HPDE6-E6E7 (cell line): ENCODE measurements around the gene SNAPC3.
"Not testable (repeated sequence)": the region's sequence is repeated elsewhere in the genome, so short reads cannot be mapped to it uniquely, and the experiment has no call there.

ENCODE experiments used
- DNase-seq: peaks from one replicate; pipeline ENCODE4 v3.0.0; 2011; ENCODE audit warnings: missing footprints; ENCODE audit errors: extremely low spot score

SNAPC3 gene

DNA sequence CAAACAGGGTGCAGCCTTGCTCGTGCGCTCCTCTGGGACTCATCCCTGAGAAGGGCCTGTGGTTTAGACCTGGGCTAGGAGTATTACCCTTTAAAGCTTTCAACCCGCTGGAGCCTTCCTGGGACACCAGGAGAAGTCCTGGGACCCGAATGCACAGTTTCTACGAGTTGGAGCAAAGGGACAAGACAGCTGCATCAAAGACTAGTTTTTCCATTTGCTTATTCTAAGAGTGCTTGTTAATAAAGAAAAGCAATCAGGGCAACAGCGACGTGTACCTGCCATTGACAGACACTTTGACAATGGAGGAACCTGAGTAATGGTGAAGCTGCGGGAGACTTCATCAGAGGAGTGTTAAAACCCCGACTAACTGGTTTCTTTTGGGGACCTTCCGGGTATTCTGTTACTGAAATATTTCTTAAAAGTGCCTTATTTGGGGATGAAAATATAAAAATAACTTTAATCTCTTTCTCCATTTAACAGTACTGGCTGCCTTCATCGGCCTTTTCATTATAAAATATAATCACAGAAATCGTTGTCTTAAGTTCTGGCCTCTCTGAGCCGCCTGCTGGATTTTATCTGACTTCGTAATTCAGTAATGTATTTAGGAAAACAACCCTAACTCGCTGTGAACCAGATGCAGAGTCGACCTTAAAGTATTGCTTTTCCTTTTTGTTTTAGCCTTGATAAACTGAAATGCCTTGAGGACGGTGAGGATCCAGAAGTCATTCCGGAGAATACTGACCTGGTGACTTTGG is 732 bp downstream of the SNAPC3 start:
- no peak for DNase-seq

DNA sequence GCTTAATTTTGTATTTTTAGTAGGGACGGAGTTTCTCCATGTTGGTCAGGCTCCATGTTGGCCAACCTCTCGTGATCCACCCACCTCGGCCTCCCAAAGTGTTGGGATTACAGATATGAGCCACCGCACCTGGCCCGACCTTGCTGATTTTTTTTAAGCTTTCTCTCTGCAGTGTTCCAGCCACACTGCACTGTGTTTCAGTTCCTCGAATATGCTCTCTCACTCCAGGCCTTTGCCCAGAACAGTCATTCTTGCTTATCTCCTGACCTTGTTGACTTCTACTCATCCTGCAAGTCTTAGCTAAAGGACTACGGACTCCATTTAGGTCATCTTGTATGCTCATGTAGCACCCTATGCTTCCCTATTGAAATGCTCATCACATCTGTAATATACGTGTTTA is 3.3 kb downstream of the SNAPC3 start:
- DNase-seq: no peak

- DNase-seq: not testable (repeated sequence)
Observed at GRCh38 chr9:15427702-15428101, 5.0 kb downstream of the SNAPC3 start.

DNA sequence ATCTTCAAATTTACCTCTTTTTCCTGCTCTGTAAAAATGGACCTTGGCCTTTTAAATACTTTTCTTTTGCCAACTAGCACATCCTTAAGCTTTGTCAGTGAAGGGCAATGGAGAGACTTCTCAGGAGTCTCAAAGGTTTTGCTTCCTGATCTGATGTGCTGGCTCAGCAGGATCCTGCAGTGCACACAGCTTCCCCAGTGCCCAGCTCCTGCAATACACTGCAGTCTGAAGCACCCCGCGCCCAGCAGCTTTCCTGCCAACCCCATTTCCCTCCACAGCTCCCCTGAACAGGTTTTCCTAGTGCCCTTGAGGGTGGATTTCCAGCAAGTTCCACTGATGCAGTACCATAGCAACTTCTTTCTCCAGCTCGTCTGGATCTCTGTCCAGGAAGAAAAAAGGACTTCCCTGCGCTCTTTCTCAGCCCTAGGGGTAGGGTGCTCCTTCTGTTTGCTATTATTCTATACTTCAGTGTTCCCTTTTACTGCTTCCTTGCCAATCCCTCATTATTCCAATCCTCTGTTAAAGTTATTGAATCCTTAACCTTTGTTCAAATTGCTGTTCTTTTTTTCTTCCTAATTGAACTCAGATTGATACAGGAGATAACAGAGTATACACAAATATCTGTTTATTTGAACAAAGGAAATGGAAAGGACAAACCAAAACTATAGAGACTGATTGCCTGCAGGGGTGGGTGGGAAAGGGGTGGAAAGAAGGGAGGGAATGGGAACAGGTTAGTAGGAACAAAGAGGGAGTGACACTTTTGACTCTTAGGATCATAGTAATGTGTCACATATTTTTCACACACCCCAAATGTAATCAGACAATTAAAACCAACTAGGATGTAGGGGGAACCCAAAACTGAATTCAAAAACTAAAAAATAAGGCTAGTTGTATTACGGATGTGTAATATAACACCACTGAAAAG is 8.5 kb downstream of the SNAPC3 start:
- no peak for DNase-seq

GRCh38 chr9:15433191-15433590 is 10.5 kb downstream of the SNAPC3 start:
- DNase-seq: no peak

GRCh38 chr9:15433661-15434060 is 11.0 kb downstream of the SNAPC3 start:
- no peak for DNase-seq

- DNase-seq: no peak
Observed at GRCh38 chr9:15438891-15439290, 16.2 kb downstream of the SNAPC3 start.

GRCh38 chr9:15441841-15442240 is 19.2 kb downstream of the SNAPC3 start:
- DNase-seq: not testable (repeated sequence)

GRCh38 chr9:15442264-15442663 is 19.6 kb downstream of the SNAPC3 start:
- DNase-seq: not testable (repeated sequence)

- DNase-seq: no peak
Observed at GRCh38 chr9:15444141-15444540, 21.5 kb downstream of the SNAPC3 start.

DNA sequence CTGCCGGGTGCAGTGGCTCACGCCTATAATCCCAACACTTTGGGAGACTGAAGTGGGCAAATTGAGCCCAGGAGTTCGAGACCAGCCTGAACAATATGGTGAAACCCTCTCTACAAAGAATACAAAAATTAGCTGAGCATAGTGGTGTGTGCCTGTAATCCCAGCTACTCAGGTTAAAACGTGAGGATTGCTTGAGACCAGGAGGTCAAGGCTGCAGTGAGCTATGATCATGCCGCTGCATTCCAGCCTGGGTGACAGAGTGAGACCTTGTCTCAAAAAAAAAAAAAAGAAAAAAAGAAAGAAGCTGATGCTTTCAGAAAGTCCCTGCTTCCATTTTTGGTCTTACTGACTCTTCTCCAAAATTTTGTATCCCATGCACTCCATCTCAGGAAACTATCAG is 31.3 kb downstream of the SNAPC3 start:
- DNase-seq: no peak

GRCh38 chr9:15461056-15461455 is 38.4 kb downstream of the SNAPC3 start:
- no peak for DNase-seq

DNA sequence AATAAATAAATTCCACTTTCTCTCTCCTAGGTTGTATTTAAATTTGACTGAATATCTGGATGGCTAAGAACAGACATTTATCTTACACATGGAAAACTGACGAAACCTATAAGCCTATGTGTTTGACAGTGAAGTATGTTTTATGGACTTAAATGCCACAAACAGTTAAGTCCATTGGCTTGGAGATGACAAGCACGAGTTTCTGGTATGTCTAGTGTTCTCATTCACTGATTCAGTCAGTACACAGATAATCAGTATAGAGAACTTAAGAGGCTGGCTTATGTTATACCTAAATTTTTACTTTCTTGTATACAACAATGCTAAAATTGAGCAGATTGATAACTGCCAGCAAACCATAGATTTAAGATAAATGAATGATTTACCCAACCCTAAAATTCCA is 38.9 kb downstream of the SNAPC3 start:
- DNase-seq: no peak

- DNase-seq: no peak
Observed at GRCh38 chr9:15468145-15468544, 45.5 kb downstream of the SNAPC3 start.

DNA sequence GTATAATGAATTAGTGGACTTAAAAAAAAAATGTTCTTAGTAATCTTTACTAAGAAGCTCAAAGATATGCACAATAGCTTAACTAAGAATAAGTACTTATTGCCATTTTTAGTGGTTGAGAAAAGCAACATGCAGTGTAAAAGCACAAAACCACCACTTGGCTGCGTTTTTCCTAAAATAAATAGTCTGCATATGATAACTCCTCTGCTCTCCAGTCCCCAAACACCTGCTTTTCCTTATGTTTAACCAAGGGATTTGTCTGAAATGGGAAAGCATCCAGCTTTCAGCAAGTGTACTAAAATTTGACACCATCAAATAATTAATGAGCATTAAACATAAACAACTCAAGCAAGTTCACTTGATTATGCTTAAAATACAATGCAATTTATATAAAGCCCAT is 46.7 kb downstream of the SNAPC3 start:
- no peak for DNase-seq

- no peak for DNase-seq
Observed at GRCh38 chr9:15469862-15470261, 47.2 kb downstream of the SNAPC3 start.

- DNase-seq: no peak
Observed at GRCh38 chr9:15475923-15476536, 53.4 kb downstream of the SNAPC3 start.

DNA sequence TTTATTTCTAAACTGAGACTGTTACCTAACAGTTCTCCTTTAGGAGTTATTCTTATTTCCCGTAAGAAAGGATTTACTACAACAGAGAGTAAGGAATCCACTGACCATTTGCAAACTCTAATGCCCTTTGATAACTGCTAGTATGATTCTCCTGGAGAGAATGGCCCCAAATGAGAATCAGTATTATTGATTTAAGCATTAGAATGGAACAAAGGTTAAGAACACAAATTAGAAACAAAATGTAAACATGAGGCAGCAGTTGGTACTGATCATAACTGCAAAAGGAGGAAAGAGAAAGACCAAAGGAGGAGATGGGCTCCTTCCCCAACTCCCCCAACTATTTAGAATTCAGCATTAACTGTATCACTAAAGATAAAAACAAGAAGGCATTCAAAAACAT is 57.4 kb downstream of the SNAPC3 start:
- DNase-seq: no peak

- DNase-seq: no peak
Observed at GRCh38 chr9:15482146-15482545, 59.5 kb downstream of the SNAPC3 start.

DNA sequence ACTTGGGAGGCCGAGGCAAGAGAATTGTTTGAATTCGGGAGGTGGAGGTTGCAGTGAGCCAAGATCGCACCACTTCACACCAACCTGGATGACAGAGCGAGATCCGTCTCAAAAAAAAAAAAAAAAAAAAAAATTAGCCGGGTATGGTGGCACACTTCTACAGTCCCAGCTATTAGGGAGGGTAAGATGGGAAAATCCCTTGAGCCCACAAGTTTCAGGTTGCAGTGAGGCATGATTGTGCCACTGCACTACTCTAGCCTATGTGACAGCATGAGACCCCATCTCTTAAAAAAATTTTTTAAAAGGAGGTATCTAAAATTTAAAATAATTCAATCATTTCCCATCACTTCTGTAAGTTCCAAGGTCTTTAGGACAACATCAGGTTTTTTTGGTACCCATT is 62.1 kb downstream of the SNAPC3 start:
- no peak for DNase-seq

DNA sequence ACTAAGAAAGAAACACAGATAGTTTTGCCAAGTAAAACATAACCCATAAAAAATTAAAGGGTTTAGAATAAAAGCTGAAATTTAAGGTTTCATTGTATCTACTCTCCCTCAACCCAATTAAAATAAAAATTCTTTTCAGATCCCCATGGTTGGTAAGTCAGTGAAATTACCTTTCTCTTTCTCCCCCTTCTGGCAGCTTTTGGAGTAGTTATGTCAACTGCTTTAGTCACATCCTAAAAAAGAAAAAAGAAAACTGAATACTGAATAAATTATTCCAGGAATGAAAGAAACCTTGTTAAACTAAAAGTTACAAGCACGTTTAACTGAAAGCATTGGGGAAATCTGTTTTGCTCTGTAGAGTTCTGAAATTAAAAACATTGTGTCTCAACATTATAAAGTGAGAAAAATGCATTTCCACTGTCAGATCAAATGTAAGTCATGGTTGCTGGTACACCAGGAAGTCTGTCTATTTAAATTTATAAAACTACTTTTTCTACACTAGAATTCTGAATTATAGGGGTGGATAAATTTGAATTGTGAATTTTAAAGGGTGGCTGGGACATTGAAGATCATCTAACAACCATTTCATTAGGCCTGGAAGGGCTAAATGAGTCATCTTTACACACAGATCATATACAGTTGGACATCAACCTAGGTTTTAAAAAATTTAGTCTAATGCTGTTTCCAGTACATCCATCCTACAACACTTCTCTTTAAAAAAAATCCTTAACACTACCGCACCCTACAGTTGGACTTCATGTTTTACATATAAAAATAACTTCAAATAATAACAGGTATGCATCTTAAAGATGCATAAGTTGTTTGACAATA is 63.4 kb downstream of the SNAPC3 start:
- DNase-seq: no peak

DNA sequence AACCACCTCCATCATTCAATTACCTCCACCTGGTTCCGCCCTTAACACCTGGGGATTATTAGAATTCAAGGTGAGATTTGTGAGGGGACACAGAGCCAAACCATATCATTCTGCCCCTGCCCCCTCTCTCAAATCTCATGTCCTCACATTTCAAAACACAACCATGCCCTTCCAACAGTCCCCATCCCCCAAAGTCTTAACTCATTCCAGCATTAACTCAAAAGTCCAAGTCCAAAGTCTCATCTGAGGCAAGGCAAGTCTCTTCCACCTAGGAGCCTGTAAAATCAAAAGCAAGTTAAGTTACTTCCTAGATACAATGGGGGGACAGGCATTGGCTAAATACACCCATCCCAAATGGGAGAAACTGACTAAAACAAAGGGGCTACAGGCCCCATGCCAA is 69.3 kb downstream of the SNAPC3 start:
- DNase-seq: no peak
